GM19395 (cell line): ENCODE results near the gene FGF10.
A peak's percentile ranks its signal among the peaks of the same experiment; 100 is the strongest.

ENCODE experiments used
- ATAC-seq: cut with Tn5 transposase; IDR thresholded peaks from one replicate; pipeline ENCODE4 v1.9.1; 2021; ENCODE audit warnings: mild to moderate bottlenecking, moderate library complexity; ENCODE audit not compliant: unreplicated experiment

The FGF10 gene

DNA sequence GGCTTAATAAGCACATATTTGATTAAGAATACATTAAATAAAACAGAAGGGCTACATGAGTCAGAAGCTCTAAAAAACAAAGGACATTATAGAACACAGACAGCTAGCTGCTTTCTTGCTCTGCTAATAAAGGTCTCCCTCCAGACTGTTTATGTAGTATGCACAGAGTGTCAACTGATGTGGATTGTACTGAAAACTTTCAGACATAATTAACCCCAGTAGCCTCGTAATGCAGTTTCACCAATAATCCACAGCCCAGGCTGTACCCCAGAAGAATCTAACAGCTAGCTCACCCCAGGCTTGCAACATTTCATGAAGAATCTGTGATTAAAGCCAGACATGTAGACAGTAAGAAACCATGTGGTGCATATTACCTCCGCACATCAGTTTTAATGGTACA, 30.8 kb downstream of the FGF10 start:
- ATAC-seq, result no peak

DNA sequence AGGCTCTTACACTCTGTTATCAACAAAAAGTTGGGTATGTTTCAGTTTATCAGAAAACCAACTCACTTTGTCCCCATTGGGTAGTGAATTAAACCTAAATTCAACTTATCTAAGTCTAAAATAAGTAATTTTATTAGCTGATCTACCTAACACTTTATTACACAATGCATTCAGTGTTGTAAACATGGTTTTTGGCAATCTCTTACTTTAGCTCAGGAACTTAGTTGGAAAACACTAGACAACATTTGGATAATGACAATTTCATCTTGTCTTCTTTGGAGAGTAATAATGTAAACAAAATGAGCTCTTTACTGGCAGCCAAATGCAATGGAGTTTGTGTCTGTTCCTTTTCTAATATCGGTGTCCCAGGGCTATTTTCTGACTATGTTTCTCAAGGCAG, 33.0 kb downstream of the FGF10 start:
- ATAC-seq, result no peak

DNA sequence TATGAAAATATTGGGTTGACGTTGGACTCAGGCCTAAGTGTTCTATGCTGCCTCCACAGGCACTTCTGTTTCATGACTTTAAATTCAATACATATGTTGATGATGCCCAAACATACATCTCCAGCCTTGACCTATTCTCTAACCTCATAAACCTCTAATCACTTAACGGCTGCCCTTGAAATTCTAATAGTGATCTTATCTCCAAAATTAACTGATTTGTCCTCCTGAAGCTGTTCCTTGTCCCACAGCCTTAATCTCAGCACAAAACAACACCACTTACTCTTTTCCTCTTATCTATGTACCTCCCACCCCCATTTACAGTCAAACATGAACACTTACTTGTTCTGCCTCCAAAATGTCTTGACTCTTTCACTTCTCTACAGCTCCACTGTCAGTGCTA, 43.3 kb downstream of the FGF10 start:
- no peak for ATAC-seq

DNA sequence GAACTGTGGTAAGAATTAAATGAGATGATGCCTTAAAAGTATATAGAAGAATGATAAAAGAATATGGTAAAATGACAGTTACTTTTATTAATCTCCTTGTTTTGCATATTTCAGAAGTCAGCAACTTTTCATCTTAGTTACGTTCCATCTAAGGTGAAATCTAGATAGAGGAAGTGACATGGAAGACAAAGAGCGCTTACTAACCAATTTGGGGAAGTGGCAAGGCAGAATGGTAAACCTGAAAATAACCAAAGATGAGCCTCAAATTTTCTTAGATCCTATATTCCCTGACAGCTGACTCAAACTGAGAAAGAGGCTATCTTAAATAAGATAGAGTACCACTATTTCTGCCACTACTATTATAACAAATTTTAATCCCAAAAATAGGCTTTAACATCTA, 52.5 kb downstream of the FGF10 start:
- ATAC-seq, result peak; percentile 63

DNA sequence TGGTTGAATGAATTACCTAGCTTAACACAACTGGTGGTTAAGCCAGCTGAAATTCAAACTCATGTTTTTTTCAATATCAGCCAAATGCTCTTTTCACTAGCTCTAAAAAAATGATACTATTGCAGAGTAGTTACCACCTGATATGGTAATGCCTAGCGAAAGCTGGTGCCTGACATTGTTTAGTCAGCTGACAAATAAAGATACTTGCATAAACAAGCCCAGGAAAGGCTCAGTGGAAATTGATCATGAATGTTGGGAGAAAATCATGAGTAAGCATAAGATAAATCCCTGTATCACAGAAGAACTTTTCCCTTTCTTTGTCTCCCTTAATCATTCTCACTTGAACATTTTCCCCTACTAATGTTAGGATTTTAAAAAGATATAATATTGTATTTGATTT, 54.6 kb downstream of the FGF10 start:
- ATAC-seq, result no peak

DNA sequence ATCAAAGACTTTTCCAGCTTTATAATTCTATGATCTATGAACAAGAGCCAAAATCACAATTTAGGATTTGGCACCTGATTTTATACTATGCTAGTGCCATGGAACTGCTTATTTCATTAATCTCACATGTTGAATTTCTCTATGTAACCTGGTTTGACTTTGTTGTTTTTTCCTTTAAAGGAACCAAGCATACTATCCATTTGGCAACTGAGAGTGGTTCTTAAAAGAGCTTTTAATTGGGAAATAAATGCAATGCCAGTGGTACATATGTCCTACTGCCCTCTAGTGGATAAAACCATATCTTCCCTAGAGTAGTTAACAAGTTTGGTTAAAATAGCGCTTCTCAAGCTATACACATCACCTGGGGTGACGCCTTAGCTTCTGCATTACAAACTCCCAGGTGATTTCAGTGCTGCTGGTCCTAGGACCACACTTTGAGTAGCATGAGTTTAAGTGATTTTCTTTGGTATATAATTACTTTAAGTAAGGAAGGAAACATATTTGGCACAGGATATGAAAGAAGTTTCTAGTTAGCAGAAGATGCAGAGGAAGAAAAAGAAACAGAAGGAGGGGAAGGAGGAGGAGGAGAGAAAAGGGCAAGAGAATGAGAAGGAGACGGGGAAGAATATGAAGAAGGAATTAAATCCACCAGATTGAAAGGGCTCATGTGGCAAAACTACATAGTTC, 56.8 kb downstream of the FGF10 start:
- ATAC-seq, result peak; percentile 70

DNA sequence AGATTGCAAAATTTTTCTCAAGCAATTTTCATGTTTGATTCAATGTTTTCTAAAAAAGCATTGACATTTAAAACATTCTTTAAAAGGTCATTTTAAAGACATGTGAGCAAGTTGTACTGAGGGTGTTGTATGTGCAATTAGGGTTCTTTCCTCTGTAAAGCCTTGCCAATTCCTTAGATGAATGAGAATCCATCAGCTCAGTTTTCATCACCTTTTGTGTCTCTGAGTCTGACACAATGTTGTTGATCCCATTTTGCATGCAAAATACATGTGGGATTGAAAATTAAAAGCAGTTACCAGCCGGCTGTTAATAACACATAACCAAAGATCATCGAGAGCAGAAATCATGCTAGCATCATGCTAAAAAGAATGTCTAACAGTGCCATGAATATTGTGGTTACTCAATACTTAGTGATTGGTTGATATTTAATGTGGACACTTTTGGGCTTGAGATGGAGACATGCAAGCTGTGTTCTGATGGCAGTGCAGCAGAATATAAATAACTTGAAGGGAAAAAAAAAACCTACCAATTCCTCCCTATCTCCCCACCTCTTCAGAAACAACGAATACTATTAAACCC, 57.7 kb downstream of the FGF10 start:
- no peak for ATAC-seq

DNA sequence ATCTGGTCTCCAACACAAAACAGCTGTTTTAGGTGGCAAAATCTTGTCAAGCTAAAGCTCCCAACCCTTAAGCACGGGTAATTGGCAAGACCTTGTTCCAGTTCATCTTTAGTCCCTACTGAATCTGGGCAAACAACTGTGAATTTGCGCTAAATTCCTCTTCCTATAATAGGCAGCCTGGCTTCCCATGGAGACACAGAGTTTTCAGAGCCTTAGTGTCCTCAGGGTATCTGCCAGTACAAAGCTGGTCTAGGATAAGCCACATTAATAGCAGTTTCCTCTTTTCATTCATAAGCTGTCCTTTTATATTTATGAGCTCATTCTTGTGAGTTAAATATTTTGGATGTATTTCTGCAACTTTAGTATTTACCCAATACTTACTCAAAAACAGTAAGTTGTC, 59.5 kb downstream of the FGF10 start:
- no peak for ATAC-seq

DNA sequence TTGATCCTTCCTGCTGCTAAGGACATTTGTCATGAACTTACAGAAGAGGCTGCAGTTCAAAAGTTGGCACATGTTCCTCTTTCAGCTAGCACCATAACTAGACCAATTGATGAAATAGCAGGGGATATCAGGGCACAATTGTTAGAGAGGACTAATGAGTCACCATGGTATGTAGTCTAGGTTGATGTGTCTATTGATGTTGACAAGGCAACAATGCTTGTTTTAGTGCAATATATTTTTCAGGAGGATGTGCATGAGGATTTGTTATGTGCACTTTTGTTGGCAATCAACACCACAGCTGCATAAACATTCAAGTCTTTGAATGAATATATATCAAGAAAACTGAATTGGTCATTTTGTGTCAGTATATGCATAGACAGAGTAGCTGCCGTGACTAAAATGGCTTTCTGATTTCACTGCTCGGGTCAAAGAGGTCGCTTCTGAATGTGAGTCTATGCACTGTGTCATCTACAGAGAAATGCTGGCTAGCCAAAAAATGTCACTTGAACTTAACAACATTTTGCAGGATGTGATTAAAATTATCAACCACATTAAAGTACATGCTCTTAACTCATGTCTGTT, 68.0 kb downstream of the FGF10 start:
- ATAC-seq, result no peak

DNA sequence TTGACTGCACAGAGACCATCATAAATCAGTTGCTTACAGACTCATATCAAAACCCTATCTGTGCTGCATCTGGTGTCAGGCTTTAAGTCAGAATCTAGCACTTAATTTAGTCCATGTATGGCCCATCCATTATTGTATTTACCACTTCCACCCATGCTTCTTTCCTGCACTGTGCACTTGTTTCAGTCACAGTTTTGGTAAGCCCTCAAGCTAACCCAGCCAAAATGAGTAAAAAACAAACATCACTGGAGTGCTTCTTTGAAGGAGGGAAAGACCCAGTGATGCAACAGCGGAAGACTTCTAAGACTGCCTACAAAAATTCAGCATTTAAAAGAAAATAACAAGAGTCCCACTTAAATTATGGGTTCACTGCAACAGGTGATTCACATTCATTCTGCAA, 69.0 kb downstream of the FGF10 start:
- ATAC-seq, result no peak

DNA sequence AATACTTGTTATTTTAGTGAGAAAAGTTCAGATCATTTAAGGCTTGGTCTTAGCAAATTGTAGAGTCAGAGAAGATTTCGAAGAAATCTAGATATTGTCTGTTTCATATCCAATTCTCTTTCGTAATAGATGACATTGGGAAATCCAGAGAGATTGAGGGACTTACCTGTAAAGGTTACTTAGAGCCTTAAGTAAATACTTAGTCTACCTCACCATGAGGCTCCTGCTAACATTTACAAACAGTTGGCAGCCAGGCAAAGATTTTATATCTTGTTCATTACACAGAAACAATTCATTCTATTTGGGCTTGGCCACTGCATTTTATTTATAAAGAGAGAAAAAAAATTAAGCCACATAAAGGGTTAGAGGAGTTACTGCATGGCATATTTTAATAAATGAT, 70.3 kb downstream of the FGF10 start:
- ATAC-seq, result no peak

DNA sequence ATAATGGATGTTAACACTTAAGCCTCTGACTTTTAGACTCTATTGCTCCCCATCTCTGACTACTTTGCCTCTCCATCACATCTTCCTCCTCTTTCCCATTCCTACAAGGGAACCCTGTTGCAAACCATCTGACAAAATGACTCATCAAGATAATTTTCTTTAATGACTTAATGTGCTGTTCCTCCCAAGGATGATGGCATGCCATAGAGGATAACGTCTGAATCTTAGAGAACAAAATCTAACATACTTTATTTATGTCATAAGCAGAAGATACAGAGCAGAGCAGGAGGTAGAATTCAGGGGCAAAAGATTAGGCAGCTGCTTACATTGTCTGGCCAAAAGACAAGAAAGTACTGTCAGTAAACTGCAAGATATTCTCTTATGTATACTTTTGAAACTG, 76.8 kb downstream of the FGF10 start:
- ATAC-seq, result no peak

DNA sequence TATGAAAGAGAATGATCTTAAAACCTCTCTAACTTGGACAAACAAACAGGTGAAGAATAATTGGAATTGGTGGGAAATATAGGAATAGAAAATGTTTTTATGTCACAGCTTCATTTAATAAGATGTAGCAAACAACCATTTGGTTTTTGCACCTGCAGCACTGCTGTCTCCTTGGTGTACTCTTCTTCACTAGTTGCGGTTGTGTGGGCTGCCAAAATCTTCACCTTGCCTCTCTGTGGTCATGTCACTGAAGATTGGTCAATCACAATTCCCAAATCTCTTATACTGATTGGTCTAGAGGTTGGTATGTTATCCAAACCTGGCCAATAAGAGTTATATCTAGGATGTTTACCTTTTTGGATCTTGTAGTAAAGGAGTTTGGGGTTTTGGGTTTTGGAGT, 88.7 kb downstream of the FGF10 start:
- ATAC-seq, result no peak

DNA sequence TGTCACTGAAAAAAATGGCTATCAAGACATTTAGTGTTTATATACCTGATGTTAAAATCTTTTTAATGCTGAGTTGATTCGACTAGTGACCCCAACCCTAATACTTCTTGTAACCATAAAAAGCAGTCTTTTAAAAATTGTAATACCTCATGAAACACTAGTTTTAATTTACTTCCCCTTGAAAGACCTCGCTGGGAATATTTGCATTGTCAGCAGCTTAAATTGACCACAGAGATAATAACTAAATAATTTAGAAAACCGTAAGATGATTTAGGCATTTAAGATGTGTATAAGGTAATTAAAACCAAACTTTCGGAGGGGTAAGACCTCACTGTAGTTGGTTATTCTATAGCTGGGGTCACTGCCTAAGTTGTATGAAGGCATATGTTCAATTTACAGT, 89.8 kb downstream of the FGF10 start:
- no peak for ATAC-seq

DNA sequence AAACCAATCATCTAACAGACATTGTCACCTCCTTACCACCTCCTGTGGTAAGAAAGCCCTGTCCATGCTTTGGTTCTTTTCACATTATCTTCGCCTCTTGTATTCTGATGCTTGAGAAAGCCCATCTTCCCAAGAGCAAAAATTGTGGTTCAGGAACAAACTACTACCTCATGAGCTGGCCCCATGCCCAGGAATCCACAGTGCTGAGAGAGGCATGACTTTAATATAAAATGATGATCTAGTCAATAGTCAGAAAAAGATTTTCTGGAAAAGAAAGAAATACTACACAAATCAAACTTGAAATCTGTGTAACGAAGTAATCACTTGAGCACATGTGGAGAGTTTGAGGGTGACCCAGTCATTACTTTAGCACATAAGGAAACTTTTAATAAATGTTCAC, 94.7 kb downstream of the FGF10 start:
- no peak for ATAC-seq

DNA sequence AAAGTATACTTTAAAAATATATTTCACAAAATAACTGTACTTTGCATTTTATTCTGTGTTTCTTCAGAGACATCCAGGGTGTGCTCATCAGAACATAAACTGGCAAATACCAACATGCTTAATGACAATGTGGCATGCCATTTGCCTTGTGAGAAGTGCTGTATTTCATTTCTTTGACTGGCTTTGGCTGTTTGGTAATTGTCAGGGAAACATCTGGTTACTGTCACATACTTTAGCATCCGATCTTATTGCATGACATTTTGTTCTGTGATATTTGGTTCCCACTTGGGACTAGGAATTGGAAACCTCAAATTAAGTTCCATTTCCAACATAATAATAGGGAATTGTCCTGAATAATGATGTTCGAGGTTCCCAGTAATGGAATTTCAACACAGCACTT, 96.5 kb downstream of the FGF10 start:
- ATAC-seq, result no peak

DNA sequence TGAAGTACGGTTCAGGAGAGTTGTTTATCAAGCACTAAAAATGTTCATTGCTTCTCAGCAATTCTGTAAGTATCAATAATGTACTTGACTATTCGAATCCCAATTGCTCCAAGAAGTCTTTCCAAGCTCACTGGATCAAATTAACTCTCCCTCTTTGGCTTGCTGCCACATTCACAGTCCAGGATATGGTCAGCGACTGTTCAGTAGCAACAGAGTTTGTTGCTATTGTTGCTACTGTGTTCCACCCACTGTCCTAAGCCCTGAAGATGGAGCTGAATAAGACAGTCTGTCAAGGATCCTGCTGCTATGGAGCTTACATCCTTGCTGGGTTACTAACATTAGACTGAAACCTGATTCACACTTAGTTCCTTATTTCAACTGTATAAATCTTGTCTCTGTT, 110.8 kb downstream of the FGF10 start:
- ATAC-seq, result no peak

DNA sequence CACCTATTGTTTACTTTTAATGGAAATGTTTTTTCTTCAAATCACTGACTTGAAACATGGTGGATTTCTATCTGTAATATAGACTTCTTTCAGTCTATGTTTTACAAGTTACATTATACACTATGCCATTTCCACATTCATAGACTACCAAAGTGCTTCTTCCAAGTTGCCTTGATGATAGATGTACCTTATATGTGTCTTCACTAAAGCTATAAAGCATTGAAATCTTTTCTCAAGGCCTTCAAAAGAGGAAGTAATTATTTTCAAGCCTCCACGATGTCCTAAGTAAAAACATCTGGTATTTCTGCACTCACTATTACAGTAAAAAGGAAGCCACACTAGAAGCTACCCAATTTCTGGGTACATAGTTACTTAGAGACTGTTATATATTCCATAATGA, 113.3 kb downstream of the FGF10 start:
- no peak for ATAC-seq

DNA sequence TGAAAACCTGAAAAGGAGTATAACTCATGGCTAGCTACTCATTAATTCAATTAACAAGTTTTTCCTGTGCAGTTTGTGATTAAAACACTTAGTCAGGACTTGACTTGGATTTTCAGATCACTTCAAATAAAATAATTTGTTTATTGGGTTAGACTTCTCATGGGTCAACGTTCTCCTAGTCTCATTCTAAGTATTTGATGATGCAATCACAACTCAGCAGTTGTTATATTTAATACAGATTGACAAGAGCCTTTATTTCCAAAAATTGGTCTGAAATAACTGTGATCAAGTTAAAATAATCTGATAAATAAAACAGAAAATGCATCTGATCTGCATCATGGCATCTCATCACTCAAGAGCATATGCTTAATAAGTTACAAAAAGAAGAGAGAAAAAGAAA, 113.9 kb downstream of the FGF10 start:
- ATAC-seq, result no peak

DNA sequence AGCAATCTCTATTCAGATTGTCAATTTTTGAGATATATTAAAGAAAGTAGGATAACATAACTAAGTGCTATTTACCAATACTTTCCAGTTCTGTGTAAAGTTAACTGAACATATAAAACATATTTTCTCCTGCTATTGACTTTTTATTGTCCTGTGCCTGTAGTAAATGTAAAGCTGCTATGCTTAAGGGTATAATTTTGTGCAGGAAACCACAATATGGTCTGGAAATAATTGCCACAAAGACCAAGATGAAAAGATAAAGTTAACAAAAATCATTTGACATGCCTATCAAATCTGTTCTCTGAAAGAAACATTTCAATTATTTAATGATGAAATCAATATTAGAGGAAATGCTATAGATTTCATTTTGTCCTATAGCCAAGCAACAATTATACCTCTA, 121.3 kb downstream of the FGF10 start:
- no peak for ATAC-seq

DNA sequence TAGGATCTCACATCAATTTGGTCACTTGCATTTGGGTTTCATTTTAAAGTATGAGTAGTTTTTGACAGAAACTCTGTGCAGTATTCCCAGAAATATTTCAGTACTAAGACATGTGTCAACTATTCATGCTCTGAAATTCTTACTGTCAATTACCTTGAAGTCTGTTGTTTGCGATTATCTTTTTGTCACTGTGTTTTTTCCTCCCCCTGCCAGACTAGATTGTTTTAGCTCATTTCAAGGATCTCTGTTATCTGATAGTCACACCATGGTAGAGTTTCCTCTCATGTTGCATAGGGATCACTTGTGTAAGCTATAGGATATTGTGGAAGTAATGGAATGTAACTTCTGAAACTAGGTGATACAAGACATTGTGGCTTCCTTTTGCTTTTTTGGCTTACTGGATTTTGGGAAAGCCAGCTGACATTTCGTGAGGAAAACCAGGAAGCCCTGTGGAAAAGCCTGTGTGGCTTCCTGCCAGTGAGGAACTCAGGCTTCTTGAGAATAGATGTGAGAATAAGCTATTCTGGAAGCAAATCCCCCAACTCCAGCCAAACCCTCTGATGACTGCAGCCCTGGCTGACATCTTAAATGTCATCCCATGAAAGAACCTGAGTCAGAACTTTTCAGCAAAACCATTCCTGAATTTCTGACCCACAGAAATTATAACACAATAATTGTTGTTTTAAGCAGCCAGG, 122.2 kb downstream of the FGF10 start:
- no peak for ATAC-seq

DNA sequence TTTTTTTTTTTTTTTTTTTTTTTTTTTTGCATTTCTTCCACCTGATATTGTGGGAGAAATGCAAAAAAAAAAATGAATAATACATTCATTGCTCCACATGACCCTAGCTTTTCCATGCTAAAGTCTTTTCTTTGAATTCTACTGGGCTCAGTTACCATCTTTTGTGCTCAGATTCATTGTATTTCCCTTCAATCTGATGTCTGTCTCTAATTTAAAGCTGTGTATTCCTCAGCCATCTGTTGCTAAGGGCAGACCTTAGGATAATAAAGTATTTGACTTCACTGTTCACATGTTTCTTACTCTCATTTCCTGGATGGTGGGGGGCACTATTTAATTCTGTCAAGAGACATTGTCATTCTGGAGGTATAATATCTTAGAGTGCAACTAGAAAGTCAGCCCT, 123.5 kb downstream of the FGF10 start:
- no peak for ATAC-seq
